CD4-positive, alpha-beta T cell (primary cell): Measurements from ENCODE around the gene GDAP1L1. TPM values are rescaled to one million over a fixed set of nuclear protein-coding genes. Genes with fewer than 3 reads are reported as not detected.

Experiments used
- ATAC-seq: fragments of 200-7000 bp; cut with Tn5 transposase; one replicate; pipeline ENCODE4 v1.10.0; 2022; ENCODE audit warnings: mild to moderate bottlenecking; ENCODE audit not compliant: poor library complexity
- CTCF ChIA-PET: fragments of 350-600 bp; sonication (Branson Sonifier 250); formaldehyde crosslinking; loops from one replicate; lab custom pipeline; 2021; ENCODE audit warnings: antibody characterized with exemption, inconsistent platforms; lab: Charles Lee
- POLR2A ChIA-PET: fragments of 350-600 bp; sonication (Branson Sonifier 250); formaldehyde crosslinking; loops from one replicate; lab custom pipeline; 2021; ENCODE audit warnings: antibody characterized with exemption, inconsistent platforms; lab: Charles Lee
- DNase-seq, 14 experiments: peaks; one replicate each; pipeline ENCODE4 v3.0.0-alpha.2; 2013 to 2020; ENCODE audit warnings: mixed read lengths in 2 of 14
- H3K27ac ChIP-seq, 2 donors: one replicate each; pipeline versions ENCODE4 v1.5.1 to v1.7.0; 2013; ENCODE audit warnings: low read length in 2 of 2, low read depth in 1 of 2, mild to moderate bottlenecking in 1 of 2
- H3K27me3 ChIP-seq, 2 experiments: 1 replicate in 1 of 2; 2 replicates in 1 of 2; pipeline versions ENCODE4 v1.6.1 to v1.7.0; 2013; ENCODE audit warnings: low read length in 2 of 2, control low read depth in 1 of 2, mild to moderate bottlenecking in 1 of 2, moderate library complexity in 1 of 2; ENCODE audit not compliant: insufficient read depth in 2 of 2, control insufficient read depth in 1 of 2
- H3K36me3 ChIP-seq: one replicate; pipeline ENCODE4 v1.6.1; 2013; ENCODE audit warnings: low read length, control low read depth; ENCODE audit not compliant: insufficient read depth
- H3K4me1 ChIP-seq: one replicate; pipeline ENCODE4 v1.6.1; 2013; ENCODE audit warnings: low read length, control low read depth; ENCODE audit not compliant: insufficient read depth
- H3K4me3 ChIP-seq: one replicate; pipeline ENCODE4 v1.5.1; 2013; ENCODE audit warnings: mild to moderate bottlenecking, low read length, moderate library complexity
- H3K9me3 ChIP-seq, 2 experiments: 1 replicate in 1 of 2; 2 replicates in 1 of 2; pipeline versions ENCODE4 v1.6.1 to v1.7.0; 2013; ENCODE audit warnings: low read length in 2 of 2, mild to moderate bottlenecking in 2 of 2, control low read depth in 1 of 2, moderate library complexity in 1 of 2; ENCODE audit not compliant: control insufficient read depth in 1 of 2, insufficient read depth in 1 of 2
- H3K27ac Mint-ChIP-seq: one replicate; pipeline ENCODE4 v1.8.0; 2020; ENCODE audit warnings: mixed read lengths
- H3K27me3 Mint-ChIP-seq: one replicate; pipeline ENCODE4 v1.8.0; 2021; ENCODE audit warnings: mixed read lengths
- H3K36me3 Mint-ChIP-seq: one replicate; pipeline ENCODE4 v1.8.0; 2021; ENCODE audit warnings: low read depth, mixed read lengths
- H3K4me1 Mint-ChIP-seq: one replicate; pipeline ENCODE4 v1.8.0; 2021; ENCODE audit warnings: low read depth, mixed read lengths
- H3K4me3 Mint-ChIP-seq: one replicate; pipeline ENCODE4 v1.8.0; 2020; ENCODE audit warnings: mild to moderate bottlenecking, mixed read lengths
- H3K9me3 Mint-ChIP-seq: one replicate; pipeline ENCODE4 v1.8.0; 2020; ENCODE audit warnings: mixed read lengths
- intact Hi-C, 2 experiments: fragments of 100-400 bp; cut with DNase I in 1 of 2; cut with micrococcal nuclease in 1 of 2; formaldehyde crosslinking; loops; one replicate each; pipeline versions ENCODE4 v1.15.1 to v1.9.0; 2023 to 2025; cut with DNase I, micrococcal nuclease
- total RNA-seq, 174 experiments: library from RNA in 2 of 174; stranded (reverse) in 2 of 174; gene quantifications; one replicate each; pipeline ENCODE4 v1.2.3 and lab custom pipeline; 2021 to 2026
- TF ChIP-seq, protein P1 (sequence below): fragments of 200-600 bp; IDR thresholded peaks from one replicate; pipeline ENCODE4 v1.8.0; 2022; ENCODE audit warnings: antibody characterized with exemption, mild to moderate bottlenecking

GDAP1L1 gene
- total RNA-seq, 2 experiments from 2014 or later: not detected

DNA sequence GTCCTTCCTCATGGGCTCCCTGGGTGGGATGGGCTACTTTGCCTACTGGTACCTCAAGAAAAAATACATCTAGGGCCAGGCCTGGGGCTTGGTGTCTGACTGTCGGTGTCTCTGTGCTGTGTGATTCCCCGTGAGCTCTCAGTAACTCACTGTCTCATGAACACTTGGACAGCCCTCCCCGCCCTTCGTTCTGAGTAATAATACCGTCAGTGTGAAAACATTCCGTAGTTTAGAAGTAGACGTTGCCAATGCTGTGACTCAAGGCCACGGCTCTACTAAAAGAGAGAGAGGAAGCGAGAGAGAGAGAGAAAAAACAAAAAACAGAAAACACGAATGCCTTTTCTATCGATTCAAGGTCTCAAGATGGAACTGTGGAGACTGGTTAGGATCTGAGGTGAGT is 32.1 kb downstream of the GDAP1L1 start:
- Histone ChIP-seq H3K4me3 (no peak overlapping the region), H3K27me3 (no peaks in the 10 kb centered on the region), H3K9me3 (no peaks in the 10 kb centered on the region), H3K4me1 (no peaks in the 10 kb centered on the region), H3K36me3 (no peaks in the 10 kb centered on the region), H3K27ac (no peak overlapping the region)
- Mint-ChIP-seq H3K27me3 (no peaks in the 10 kb centered on the region), H3K4me1 (no peaks in the 10 kb centered on the region), H3K36me3 (no peaks in the 10 kb centered on the region), H3K27ac (no peak overlapping the region), H3K4me3 (no peak overlapping the region), H3K9me3 (no peaks in the 10 kb centered on the region)
- ATAC-seq: no peak
- CTCF ChIA-PET: no interaction called here
- TF ChIP-seq, protein P1, sequence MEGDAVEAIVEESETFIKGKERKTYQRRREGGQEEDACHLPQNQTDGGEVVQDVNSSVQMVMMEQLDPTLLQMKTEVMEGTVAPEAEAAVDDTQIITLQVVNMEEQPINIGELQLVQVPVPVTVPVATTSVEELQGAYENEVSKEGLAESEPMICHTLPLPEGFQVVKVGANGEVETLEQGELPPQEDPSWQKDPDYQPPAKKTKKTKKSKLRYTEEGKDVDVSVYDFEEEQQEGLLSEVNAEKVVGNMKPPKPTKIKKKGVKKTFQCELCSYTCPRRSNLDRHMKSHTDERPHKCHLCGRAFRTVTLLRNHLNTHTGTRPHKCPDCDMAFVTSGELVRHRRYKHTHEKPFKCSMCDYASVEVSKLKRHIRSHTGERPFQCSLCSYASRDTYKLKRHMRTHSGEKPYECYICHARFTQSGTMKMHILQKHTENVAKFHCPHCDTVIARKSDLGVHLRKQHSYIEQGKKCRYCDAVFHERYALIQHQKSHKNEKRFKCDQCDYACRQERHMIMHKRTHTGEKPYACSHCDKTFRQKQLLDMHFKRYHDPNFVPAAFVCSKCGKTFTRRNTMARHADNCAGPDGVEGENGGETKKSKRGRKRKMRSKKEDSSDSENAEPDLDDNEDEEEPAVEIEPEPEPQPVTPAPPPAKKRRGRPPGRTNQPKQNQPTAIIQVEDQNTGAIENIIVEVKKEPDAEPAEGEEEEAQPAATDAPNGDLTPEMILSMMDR: no peak
- no peak for DNase-seq
- intact Hi-C loops: no loop called here
- POLR2A ChIA-PET: no interaction called here

GRCh38 chr20:44280387-44280786 is 33.3 kb downstream of the GDAP1L1 start:
- Histone ChIP-seq H3K27ac (no peak overlapping the region), H3K9me3 (no peaks in the 10 kb centered on the region), H3K36me3 (no peaks in the 10 kb centered on the region), H3K27me3 (no peaks in the 10 kb centered on the region), H3K4me3 (no peak overlapping the region), H3K4me1 (no peaks in the 10 kb centered on the region)
- TF ChIP-seq, protein P1: no peak
- ATAC-seq: no peak
- DNase-seq: no peak
- no peak overlapping the region for H3K27ac Mint-ChIP-seq
- intact Hi-C loops: no loop called here
- H3K36me3 Mint-ChIP-seq: no peaks in the 10 kb centered on the region
- no peaks in the 10 kb centered on the region for H3K9me3 Mint-ChIP-seq
- CTCF ChIA-PET: no interaction called here
- H3K4me1 Mint-ChIP-seq: no peaks in the 10 kb centered on the region
- H3K27me3 Mint-ChIP-seq: no peaks in the 10 kb centered on the region
- POLR2A ChIA-PET: no interaction called here
- H3K4me3 Mint-ChIP-seq: no peak overlapping the region

DNA sequence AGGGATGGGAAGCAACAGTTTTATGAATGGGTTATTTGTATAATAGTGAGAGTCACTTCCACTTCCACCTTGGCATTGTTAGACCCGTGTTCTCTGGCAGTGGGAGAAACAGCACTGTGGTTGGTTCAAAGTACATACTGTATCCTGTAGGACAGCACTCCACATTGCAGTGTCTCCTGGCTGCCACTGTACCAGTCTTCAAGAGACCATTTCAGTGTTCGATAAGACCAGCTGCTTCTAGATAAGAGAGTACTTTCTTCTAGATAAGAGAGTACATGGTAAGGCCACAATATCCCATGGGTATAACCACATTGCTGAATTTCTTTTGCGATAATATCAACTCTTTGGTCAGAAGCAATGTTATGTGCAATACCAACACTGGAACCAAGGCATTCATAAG is 35.1 kb downstream of the GDAP1L1 start:
- H3K36me3 ChIP-seq: no peaks in the 10 kb centered on the region
- no peak overlapping the region for H3K27ac Mint-ChIP-seq
- H3K9me3 Mint-ChIP-seq: no peaks in the 10 kb centered on the region
- ATAC-seq: no peak
- H3K4me3 ChIP-seq: no peak overlapping the region
- H3K4me3 Mint-ChIP-seq: no peak overlapping the region
- no peaks in the 10 kb centered on the region for H3K4me1 Mint-ChIP-seq
- POLR2A ChIA-PET: no interaction called here
- intact Hi-C loops: no loop called here
- H3K27ac ChIP-seq: no peak overlapping the region
- CTCF ChIA-PET: no interaction called here
- H3K36me3 Mint-ChIP-seq: no peaks in the 10 kb centered on the region
- H3K4me1 ChIP-seq: no peaks in the 10 kb centered on the region
- no peaks in the 10 kb centered on the region for H3K27me3 ChIP-seq
- TF ChIP-seq, protein P1: no peak
- DNase-seq: no peak
- H3K27me3 Mint-ChIP-seq: no peaks in the 10 kb centered on the region
- H3K9me3 ChIP-seq: no peaks in the 10 kb centered on the region
